SKM-1 treated with dmso at 0.1 percent for 144 hours (cell line): Measurements from ENCODE around the gene ADGRL1.

Experiments used
- DNase-seq: peaks from one replicate; lab custom pipeline; 2025; ENCODE audit not compliant: unreplicated experiment; lab: John Stamatoyannopoulos, UW

The ADGRL1 gene

DNA sequence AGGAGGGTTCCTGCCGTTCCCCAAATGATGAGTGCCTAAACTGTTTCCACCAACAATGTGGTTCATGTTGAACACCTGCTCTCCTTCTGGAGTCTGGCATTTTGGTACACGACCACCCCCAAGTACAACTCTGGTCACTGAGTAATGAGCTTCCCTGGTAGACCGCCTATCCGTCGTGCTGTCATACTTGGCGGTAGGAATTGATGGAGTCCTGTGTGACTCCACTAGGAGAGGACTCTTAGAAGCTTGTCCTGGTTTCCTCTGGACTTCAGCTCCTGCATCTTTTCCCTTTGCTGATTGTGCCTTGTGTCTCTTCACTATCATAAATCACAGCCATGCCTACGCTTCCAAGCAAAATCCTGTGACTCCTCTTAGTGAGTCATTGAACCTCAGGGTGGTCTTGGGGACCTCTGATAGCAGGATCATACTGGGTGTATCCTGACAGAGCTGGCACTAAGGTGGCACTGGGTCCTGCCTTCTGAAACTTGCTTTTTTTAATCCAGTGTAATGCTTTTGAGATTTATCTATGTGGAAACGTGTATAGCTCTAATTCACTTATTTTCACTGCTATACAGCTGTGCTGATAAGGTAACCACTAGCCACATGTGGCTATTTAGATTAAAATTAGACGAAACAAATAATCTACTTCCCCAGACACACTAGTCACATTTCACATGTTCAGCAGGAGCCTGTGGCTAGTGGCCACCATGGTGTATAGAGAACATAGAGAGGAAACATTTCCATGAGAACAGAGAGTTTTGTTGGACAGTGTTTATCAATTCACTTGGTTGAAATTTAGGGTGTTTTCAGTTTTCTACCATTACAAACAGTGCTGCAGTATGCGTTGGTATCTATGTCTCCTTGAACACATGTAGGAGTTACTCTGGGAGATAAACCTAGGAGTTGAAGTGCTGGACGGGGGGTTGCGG lies 63.4 kb downstream of the ADGRL1 start:
- no peak for DNase-seq

DNA sequence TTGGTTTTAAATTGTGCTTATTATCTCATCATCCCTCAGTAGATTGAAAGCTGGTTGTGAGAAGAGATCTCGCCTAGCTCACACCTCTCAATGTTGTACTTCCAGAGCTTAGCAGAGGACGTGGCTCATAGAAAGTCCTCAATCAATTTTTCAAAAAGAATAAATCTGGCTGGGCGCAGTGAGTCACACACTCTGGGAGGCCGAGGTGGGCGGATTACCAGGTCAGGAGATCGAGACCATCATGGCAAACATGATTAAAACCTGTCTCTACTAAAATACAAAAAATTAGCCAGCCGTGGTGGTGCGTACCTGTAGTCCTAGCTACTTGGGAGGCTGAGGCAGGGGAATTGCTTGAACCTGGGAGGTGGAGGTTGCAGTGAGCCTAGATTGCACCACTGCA lies 64.9 kb downstream of the ADGRL1 start:
- no peak for DNase-seq

- DNase-seq, result peak; percentile 92
Observed at GRCh38 chr19:14139944-14140343, 66.0 kb downstream of the ADGRL1 start.

- no peak for DNase-seq
Observed at GRCh38 chr19:14138576-14139265, 67.2 kb downstream of the ADGRL1 start.

GRCh38 chr19:14136509-14137281 lies 69.3 kb downstream of the ADGRL1 start, which contains the start of gene ASF1B:
ASF1B (minus strand) TSS chr19:14136589; CDS start chr19:14136456, 133 bp downstream.
- peak; percentile 100 for DNase-seq

GRCh38 chr19:14135985-14136508 lies 69.9 kb downstream of the ADGRL1 start:
- no peak for DNase-seq

- no peak for DNase-seq
Observed at GRCh38 chr19:14135355-14135754, 70.6 kb downstream of the ADGRL1 start.

DNA sequence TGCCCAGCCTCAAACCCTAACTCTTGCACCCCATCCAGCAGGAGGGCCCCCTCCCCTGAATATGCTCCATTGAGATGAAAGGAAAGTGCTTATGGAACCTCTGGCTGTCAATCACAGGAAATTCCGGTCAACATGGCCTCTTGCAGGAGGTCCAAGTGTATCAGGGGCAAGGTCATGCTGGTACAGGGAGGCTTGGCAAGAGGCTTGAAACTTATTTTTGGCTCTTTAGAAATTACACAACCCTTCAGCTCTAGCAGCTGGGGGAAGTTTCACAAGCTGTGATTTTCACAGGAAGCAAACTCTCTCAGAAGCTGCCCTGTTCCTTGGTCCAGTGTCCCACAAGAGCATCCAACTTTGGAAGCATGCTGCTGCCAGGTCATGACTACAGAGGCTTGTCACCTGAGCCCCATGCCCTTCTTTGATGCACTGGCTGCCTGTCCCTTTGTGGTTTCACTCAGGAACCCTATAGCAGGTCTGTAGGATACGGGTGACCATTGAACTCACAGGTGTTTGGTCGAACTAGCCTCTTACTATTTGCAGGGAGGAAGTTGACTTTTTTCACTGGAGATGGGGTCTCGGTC lies 78.0 kb downstream of the ADGRL1 start:
- peak; percentile 69 for DNase-seq

GRCh38 chr19:14127176-14127575 lies 78.8 kb downstream of the ADGRL1 start:
- DNase-seq, result no peak

DNA sequence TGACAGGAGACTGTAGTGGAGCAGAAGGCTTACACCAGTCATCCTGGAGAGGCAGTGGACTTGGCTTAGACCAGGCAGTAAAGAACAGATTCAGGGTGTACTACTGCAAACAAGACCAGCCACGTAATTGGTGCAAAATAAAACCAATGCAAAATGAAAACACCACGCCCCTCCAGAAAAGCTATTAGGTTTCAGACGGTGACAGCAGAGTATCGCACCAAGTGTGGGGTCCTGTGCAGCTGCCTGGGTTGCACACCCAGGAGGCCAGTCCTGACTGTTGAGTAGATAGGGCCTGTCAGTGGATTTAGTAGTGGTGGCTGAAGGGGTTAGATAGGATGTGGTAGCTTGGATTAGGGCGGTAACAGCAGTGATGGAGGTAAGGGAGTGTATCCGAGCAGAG lies 83.0 kb downstream of the ADGRL1 start:
- no peak for DNase-seq

GRCh38 chr19:14120497-14120780 lies 85.5 kb downstream of the ADGRL1 start:
- DNase-seq, result no peak

DNA sequence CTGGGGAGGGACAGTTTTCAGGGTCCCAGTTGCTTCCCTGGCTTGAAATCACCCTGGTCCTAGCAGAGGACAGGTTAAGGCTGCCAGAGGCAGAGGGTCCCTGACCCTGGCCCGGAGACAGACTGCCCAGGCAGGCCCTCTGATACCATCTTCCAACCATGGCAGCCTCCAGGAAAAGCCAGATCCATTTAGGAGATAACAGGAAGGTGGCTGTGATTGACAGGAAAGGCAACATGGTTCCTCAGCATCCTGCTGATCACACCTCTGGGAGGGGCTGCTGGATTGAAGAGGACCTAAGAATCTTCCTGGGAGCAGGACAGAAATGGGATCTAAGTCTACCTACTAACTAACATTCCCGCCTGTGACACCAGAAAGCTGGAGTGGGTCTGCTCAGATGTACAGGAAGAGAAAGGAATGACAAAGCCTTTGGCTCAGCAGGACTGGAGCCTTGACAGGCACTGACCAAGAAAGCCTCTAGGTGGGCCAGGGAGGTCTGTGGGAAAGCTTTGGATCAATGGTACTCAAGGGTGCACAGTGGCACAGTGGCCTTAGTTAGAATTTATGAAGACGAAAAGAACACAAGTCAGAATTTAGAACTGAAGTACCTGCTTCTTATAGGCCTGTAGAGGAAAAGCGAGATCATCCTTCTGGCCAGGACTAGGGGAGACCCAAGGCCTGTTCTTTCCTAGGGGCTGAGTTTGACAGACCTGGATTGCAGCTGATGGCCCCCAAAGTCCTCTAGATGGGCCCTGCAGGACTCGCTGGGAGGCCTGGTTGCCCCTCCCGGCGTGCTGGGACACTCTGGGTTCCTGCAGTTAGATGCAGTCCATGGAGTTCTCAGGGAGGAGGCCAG lies 86.1 kb downstream of the ADGRL1 start:
- no peak for DNase-seq

DNA sequence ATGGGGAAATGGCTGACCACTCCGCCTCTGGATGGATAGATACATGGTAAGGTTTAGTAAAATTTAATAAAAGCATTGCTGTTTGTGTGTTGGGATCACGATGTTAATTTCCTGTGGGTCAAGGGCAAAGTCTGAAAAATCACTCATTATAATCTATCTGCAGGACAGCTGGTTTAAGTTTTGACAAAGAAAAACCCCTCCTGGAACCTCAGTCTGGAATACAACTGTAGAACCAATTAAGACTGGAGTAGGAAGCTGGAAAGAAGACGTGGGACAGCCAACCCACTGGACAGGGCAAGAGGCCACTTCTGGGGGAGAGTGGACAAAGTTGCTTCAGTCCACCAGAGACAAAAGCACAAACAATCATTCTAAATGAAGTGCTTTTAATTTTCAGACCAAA lies 86.8 kb downstream of the ADGRL1 start:
- DNase-seq, result no peak

GRCh38 chr19:14118165-14119051 lies 87.6 kb downstream of the ADGRL1 start:
- DNase-seq, result peak; percentile 89

DNA sequence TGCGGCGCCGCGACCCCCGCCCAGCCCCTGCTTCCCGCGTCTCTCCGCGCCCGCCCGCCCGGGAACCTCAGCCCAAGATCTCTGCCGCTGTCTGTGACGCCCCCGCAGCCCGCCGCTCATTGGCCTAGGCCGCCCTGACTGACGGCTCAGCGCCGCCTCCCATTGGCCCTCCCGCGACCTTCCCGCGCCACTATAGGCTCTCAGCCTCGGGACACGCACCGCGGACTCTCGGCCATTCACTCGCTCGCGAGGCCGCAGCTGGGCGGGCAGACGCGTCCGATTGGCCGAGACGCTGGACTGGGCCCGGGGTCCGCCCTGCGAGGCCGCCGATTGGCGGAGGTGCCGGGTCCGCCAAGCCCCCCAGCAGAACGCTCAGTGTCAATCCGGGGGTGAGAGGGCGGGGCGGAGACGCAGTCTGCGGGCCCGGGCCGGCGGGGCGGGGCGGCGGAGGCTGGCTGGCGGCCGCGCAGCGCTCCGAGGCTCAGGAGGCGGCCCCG lies 88.3 kb downstream of the ADGRL1 start, which contains the start of gene PRKACA:
TSS of gene PRKACA (minus strand) at position 95 of the 497 bp plus-strand sequence. CDS start 215 bp downstream, outside the sequence.
- DNase-seq, result peak; percentile 99

DNA sequence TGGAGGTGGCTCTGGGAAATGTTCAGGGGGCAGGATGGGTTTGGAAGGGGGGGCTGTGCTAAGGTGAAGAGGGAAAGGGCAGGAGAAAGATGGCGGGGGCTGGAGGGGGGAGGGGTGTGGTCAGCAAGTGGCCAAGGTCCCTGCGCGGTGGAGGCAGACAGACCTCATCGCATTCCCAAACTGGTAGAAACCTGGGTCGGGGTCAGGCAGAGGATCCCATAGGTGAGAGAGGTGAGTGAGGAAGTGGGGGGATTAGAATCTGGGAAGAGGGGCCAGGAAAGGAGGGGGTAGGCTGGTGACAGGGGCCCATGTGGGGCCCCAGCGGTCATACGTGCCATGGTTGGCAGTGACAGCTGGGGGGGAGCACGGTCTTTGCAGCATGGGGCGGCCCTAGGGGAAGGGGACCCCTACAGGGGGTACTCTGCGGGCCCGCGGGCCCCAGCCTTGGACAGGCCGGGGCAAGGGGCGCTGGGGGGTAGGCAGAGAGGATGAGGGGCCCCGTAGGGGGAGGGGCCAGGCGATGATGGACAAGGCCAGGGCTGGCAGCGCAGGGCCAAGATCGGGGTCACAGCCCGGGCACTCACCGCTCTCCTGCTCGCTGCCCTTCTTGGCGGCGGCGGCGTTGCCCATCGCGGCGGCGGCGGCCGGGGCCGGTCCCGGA lies 88.9 kb downstream of the ADGRL1 start:
- no peak for DNase-seq

GRCh38 chr19:14116525-14116917 lies 89.4 kb downstream of the ADGRL1 start:
- no peak for DNase-seq

GRCh38 chr19:14115756-14116155 lies 90.2 kb downstream of the ADGRL1 start:
- no peak for DNase-seq
